Stomach (tissue), 4 donors: Measurements from ENCODE around the gene PLCG1.

ENCODE experiments used
- CTCF ChIP-seq, 7 experiments: fragments of 450-650 bp in 4 of 7; fragments of 200-600 bp in 3 of 7; sonication (generic) in 3 of 7; IDR thresholded peaks; one replicate each; pipeline ENCODE4 v1.5.1; 2016 to 2019; ENCODE audit warnings: antibody characterized with exemption in 7 of 7, control low read depth in 2 of 7, mild to moderate bottlenecking in 1 of 7
- EP300 ChIP-seq: sonication (generic); formaldehyde crosslinking; IDR thresholded peaks from one replicate; pipeline ENCODE4 v1.6.1; 2017; ENCODE audit warnings: antibody characterized with exemption
- POLR2A ChIP-seq, 4 donors: fragments of 450-650 bp; IDR thresholded peaks; one replicate each; pipeline ENCODE4 v1.6.1; 2016; ENCODE audit warnings: antibody characterized with exemption in 4 of 4, control low read depth in 2 of 4, mild to moderate bottlenecking in 1 of 4, moderate library complexity in 1 of 4

- TF ChIP-seq CTCF (IDR thresholded peaks at IDR 0.05) (no peak), EP300 (no peak), POLR2A (IDR thresholded peaks at IDR 0.05) (no peak)
These were observed 65.1 kb downstream of the PLCG1 start for GRCh38 chr20:41202426-41202825.
